Fibroblast of skin of back (primary cell): ENCODE data around the gene TLE6. TPM values are rescaled to one million over a fixed set of nuclear protein-coding genes. Genes with fewer than 3 reads are reported as not detected.
A peak's percentile ranks its signal among the peaks of the same experiment; 100 is the strongest.
"Not testable (repeated sequence)": the region's sequence is repeated elsewhere in the genome, so short reads cannot be mapped to it uniquely, and the experiment has no call there.

Experiments used
- DNase-seq: peaks from one replicate; pipeline ENCODE4 v3.0.0-alpha.2; 2013
- polyA plus RNA-seq, 2 experiments: library from polyadenylated mRNA; unstranded; fragments of 120-200 nt; gene quantifications; one replicate each; pipeline ENCODE4 v1.2.1, GENCODE V29; 2013; ENCODE audit not compliant: insufficient read length in 2 of 2

Gene TLE6
- 0.36 TPM for polyA plus RNA-seq (2013, experiment 1 of 2; ENCODE audit: insufficient read length)
- polyA plus RNA-seq (2013, experiment 2 of 2; ENCODE audit: insufficient read length), result 0.36 TPM

GRCh38 chr19:2977001-2977745, at the start of gene TLE6:
Gene TLE6 (plus strand): TSS chr19:2977564. CDS start chr19:2978234, 670 bp downstream.
- DNase-seq, result peak; percentile 88

GRCh38 chr19:2933490-2933910, 43.9 kb upstream of the TLE6 start:
- DNase-seq, result no peak

- not testable (repeated sequence) for DNase-seq
Measured at GRCh38 chr19:2935863-2936262, 41.5 kb upstream of the TLE6 start.

DNA sequence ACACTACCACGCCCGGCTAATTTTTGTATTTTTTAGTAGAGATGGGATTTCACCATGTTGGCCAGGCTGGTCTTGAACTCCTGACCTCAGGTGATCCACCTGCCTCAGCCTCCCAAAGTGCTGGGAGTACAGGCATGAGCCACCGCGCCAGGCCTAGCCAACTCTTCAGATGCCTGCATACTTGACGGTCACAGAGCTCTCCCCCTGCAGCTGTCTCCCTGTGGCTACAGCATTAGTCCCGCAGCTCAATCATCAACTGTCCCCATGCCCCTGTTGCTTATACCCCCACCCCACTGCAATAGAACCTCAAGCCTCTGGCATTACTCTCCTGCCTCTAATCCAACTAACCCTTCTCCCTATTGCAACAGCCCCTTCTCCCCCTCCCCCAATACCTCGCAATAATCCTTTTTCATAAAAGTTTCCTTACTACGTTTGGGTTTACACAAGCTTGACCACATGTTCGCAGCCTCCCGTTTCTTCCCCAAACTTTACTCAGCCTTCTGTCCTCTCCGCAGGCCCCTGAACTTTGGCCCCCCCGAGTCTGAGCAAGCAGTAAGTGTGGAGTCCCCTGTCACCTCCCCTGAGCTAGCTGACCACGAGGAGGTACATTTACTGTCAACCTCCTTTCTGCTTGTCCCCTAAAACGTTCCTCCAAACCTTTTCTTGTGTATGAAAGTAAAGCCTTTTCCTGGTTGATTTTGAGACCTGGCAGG, 34.3 kb upstream of the TLE6 start:
- no peak for DNase-seq

DNA sequence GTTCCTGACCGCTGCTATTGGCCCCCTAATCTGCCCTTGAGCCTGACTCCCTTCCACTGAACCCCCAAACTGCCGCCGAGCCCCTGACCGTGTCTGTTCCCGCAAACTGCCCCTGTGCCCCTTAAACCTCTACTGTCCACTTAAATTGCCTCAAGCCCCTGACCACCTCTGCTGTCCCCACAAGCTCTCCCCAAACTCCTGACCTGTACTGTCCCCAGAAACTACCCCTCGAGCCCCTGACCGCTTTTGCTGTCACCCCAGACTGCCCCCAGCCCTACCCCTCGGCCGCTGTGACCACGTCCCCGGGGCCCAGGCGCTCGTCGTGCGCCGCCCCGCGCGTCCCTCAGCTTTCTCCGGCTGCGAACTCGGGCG, 33.0 kb upstream of the TLE6 start:
- no peak for DNase-seq

- DNase-seq, result peak; percentile 99
Measured at GRCh38 chr19:2944775-2945574, 32.4 kb upstream of the TLE6 start, which contains the start of gene ZNF77. Gene ZNF77 (minus strand): TSS chr19:2944971. CDS start chr19:2944840, 131 bp downstream.

DNA sequence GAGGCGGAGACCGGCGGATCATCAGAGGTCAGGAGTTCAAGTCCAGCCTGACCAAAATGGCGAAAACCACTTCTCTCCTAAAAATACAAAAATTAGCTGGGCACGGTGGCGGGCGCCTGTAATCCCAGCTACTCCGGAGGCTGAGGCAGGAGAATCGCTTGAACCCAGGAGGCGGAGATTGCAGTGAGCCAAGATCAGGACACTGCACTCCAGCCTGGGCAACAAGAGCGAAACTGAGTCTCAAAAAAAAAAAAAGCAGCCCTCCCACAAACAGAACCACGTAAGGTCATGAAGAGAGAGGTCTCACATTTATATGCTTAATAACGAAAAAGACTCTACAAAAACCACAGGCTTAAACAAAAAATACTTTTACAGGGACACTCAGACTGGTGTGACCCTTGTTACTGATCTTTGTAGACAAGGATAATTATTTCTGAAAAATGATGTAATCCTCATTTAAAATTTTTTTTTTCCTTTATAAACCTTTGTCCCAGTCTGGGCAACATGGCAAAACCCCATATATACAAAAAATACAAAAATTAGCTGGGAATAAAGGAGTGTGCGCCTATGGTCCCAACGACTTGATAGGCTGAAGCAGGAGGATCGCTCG, 31.7 kb upstream of the TLE6 start:
- DNase-seq, result no peak

DNA sequence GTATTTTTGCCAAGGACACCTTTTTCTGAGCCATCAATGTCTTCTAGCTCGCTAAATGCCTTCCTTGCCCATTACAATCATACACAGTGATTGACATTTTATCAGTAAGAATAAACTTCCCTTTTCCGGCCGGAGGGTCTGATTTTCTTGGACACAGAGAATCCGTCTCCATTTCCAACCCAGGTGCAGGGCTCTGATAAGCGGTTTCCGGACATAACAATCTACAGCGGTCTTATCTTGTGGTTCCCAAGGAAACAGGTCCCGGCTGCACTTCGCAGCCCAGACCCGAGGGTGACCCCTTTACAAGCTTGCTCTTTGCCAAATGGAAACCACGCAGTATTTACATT, 27.5 kb upstream of the TLE6 start:
- no peak for DNase-seq

- peak; percentile 99 for DNase-seq
Measured at GRCh38 chr19:2950286-2951124, 26.9 kb upstream of the TLE6 start.

DNA sequence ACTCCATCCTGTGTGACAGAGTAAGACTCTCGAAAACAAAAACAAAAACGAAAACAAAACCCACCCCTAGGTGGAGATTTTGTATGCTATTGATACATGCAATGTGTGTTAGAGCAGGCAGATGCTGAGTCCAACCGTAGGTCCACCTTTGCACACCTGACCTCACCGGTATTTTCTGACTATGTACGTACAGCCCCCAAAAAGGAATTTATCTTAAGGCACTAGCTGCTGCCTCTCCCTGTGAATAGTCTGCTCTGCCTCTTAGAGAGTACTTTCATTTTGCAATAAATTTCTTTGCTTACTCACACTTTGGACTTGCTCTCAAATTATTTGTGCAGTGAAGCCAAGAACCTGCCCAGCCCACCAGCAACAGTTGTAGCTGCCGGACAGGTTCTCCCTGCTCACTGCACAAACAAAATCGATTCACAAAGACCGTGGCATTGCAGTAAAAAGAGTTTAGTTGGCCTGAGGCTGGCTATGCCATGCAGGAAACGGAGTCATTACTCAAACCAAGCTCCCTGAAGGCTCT, 24.3 kb upstream of the TLE6 start:
- no peak for DNase-seq

DNA sequence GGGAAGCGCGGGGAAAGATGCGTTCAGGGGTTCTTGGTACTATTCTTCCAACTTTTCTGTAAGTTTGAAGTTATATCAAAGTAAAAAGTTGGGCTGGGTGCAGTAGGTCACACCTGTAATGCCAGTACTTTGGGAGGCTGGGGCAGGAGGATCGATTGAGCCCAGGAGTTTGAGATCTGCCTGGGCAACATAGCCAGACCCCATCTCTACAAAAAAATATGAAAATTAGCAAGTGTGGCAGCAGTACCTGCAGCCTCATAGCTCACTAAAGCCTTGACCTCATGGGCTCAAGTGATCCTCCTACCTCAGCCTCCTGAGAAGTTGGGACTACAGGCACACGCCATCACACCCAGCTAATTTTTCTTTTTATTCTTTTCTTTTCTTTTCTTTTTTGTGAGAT, 20.2 kb upstream of the TLE6 start:
- no peak for DNase-seq

DNA sequence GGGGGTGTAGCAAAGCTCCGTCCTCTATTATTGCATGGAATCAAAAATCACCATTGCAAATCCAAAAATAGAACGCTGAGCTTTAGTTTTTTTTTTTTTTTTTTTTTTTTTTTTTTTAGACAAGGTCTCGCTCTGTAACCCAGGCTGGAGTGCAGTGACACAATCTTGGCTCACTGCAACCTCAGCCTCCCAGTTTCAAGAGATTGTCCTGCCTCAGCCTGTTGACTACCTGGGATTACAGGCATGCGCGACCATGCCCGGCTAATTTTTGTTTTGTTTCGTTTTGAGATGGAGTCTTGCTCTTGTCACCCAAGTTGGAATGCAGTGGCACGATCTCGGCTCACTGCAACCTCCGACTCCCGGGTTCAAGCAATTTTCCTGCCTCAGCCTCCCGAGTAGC, 17.2 kb upstream of the TLE6 start:
- DNase-seq, result no peak

DNA sequence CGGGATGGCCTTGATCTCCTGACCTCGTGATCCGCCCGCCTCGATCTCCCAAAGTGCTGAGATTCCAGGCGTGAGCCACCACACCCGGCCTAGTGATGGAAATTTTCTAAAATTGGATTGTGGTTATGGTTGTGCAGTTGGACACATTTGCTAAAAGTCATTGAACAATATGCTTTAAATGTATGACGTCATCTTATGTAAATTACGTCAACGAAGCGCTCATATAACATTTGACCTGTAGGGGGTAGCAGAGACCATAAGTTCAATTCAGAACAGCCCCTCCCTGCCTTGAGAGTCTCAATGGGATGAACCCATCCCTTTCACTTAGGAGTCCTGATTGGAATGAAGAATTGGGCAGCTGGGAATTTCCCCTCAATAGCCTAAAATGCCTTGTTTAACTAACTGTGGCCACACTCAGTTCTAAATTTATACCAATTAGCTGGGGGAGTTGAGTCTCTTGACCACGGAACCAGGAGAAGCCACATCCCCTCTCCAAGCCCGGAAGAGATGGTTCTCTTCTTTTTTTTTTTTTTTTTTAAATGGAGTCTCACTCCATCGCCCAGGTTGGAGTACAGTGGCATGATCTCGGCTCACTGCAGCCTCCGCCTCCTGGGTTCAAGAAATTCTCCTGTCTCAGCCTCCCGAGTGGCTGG, 15.2 kb upstream of the TLE6 start:
- peak; percentile 77 for DNase-seq

- DNase-seq, result no peak
Measured at GRCh38 chr19:2963122-2963521, 14.2 kb upstream of the TLE6 start.

GRCh38 chr19:2963631-2964030, 13.7 kb upstream of the TLE6 start:
- DNase-seq, result not testable (repeated sequence)

DNA sequence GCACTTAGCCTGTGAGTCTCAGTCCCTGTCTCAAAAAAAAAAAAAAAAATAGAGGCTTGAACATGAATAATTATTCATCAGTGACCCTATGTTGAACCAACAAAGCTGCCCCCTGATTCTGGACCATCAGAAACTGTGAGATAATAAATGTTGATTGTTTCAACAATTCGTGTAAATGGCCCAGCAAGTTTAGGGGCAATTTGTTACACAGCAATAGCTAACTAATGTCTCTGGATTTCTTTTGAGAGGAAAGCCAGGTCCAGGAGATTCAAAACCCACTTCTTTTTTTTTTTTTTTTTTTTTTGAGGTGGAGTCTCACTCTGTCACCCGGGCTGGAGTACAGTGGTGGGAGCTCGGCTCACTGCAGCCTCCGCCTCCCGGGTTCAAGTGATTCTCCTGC, 12.5 kb upstream of the TLE6 start:
- no peak for DNase-seq

DNA sequence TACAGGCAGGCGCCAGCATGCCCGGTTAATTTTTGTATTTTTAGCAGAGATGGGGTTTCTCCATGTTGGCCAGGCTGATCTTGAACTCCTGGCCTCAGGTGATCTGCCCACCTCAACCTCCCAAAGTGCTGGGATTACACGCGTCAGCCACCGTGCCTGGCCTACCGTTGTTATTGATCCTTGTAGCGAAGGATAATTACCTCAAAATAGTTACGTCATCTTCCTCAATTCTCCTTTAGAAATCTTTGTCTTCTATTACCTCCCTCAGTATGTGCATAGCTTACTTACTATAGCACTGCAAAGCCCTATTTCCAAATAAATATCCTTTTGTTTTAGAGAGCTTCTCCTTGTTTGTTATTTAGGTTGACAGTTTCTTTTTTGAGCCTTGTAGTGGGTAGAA, 9.4 kb upstream of the TLE6 start:
- DNase-seq, result no peak

GRCh38 chr19:2969104-2969504, 8.3 kb upstream of the TLE6 start:
- DNase-seq, result no peak

DNA sequence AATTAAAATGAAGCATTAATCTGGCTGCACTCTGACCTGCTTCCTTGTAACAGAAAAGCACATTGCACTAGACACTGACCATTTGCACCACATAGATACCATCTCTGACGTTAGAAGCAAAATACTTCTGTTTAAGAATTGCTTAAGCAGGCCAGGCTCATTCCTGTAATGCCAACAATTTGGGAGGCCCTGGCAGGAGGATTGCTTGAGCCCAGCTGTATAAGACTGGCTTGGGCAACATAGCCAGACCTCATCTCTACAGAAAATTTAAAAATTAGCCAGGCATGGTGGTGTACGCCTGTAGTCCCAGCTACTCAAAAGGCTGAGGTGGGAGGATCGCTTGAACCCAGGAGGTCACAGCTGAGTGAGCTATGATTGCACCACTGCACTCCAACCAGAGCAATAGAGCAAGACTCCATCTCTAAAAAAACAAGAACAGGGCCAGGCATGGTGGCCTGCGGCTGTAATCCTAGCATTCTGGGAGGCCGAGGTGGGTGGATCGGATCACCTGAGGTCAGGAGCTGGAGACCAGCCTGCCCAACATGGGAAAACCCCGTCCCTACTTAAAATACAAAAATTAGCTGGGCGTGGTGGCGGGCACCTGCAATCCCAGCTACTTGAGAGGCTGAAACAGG, 7.0 kb upstream of the TLE6 start:
- DNase-seq, result no peak

DNA sequence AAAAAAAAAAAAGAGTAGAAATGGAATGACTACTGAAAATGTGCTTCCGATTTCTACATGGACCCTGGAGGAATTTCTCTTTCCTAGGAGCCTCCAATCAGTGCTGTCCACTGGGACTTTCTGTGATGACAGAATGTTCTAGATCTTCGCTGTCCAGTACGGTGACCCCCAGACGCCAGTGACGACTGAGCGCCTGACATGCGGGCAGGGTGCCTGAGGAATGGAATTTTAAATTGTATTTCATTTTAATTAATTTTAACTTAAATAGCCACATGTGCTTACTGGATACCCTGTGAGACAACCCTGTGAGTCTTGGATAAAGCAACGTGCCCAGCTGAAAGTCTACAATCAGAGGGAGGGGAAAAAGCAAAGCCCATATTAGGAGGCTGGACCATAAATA, 4.1 kb upstream of the TLE6 start:
- DNase-seq, result no peak
